Brain microvascular endothelial cell (primary cell): ENCODE measurements around the gene DCXR.
A peak's percentile ranks its signal among the peaks of the same experiment; 100 is the strongest.

Experiments
- DNase-seq: peaks from one replicate; pipeline ENCODE4 v3.0.0-alpha.2; 2020
- H3K27ac ChIP-seq: fragments of 250-450 bp; sonication (Bioruptor Pico); 2 replicates; pipeline ENCODE4 v1.5.1; 2020; ENCODE audit warnings: mild to moderate bottlenecking, moderate library complexity
- H3K27me3 ChIP-seq: fragments of 250-450 bp; sonication (Bioruptor Pico); replicated peaks from 2 replicates; pipeline ENCODE4 v1.5.1; 2020; ENCODE audit warnings: mild to moderate bottlenecking
- H3K36me3 ChIP-seq: fragments of 250-450 bp; sonication (Bioruptor Pico); replicated peaks from 2 replicates; pipeline ENCODE4 v1.5.1; 2020; ENCODE audit warnings: mild to moderate bottlenecking
- H3K4me3 ChIP-seq: 2 replicates; pipeline ENCODE4 v1.5.1; 2011; ENCODE audit warnings: low read depth, mild to moderate bottlenecking, control low read depth, low read length, moderate library complexity
- CTCF ChIP-seq: IDR thresholded peaks from 2 replicates; pipeline ENCODE4 v1.5.1; 2011; ENCODE audit warnings: low read depth, mild to moderate bottlenecking, moderate library complexity, low read length, control low read depth, inconsistent platforms; ENCODE audit errors: missing control alignments
- in situ Hi-C: cut with HindIII; loops from 2 replicates; pipeline ENCODE4 v1.10.0; 2017; ENCODE audit warnings: low sequenced_read_pairs, low pct_ligation_motif_present

DCXR gene

GRCh38 chr17:82003411-82004381, 33.8 kb downstream of the DCXR start:
- H3K4me3 ChIP-seq, result no peak overlapping the region
- peak overlapping the region; percentile 20 for H3K27ac ChIP-seq
- no peak for TF ChIP-seq CTCF
- peak; percentile 93 for DNase-seq
- H3K27me3 ChIP-seq, result no peaks in the 10 kb centered on the region
- H3K36me3 ChIP-seq, result no peaks in the 10 kb centered on the region
- in situ Hi-C loops, result no loop called here

GRCh38 chr17:82001571-82002056, 35.9 kb downstream of the DCXR start:
- H3K27me3 ChIP-seq, result no peaks in the 10 kb centered on the region
- TF ChIP-seq CTCF, result no peak
- H3K27ac ChIP-seq, result no peak overlapping the region
- in situ Hi-C loops, result no loop called here
- no peak for DNase-seq
- no peaks in the 10 kb centered on the region for H3K36me3 ChIP-seq
- H3K4me3 ChIP-seq, result no peak overlapping the region

GRCh38 chr17:82000803-82001570, 36.5 kb downstream of the DCXR start:
- in situ Hi-C loops, result no loop called here
- H3K27me3 ChIP-seq, result no peaks in the 10 kb centered on the region
- H3K36me3 ChIP-seq, result no peaks in the 10 kb centered on the region
- DNase-seq, result no peak
- no peak overlapping the region for H3K4me3 ChIP-seq
- TF ChIP-seq CTCF, result no peak
- no peak overlapping the region for H3K27ac ChIP-seq

- DNase-seq, result no peak
- Histone ChIP-seq H3K36me3 (no peaks in the 10 kb centered on the region), H3K27ac (no peak overlapping the region), H3K27me3 (no peaks in the 10 kb centered on the region), H3K4me3 (no peak overlapping the region)
- no peak for TF ChIP-seq CTCF
- in situ Hi-C loops, result no loop called here
These were observed 37.3 kb downstream of the DCXR start for GRCh38 chr17:81999976-82000802.

GRCh38 chr17:81999587-81999975, 37.9 kb downstream of the DCXR start:
- no peak for DNase-seq
- Histone ChIP-seq H3K27me3 (no peaks in the 10 kb centered on the region), H3K27ac (no peak overlapping the region), H3K4me3 (no peak overlapping the region), H3K36me3 (no peaks in the 10 kb centered on the region)
- TF ChIP-seq CTCF, result no peak
- in situ Hi-C loops, result no loop called here
